GM12878 (cell line): ENCODE measurements around the gene IFNB1.

Source experiments
- CTCF ChIP-seq, 3 experiments: IDR thresholded peaks in 2 of 3; conservative IDR thresholded peaks in 1 of 3; 2 replicates each; pipeline ENCODE4 v1.5.1; 2011; ENCODE audit warnings: low read depth in 3 of 3, low read length in 3 of 3, mild to moderate bottlenecking in 3 of 3, control low read depth in 2 of 3, moderate library complexity in 2 of 3, inconsistent platforms in 1 of 3, mixed read lengths in 1 of 3; ENCODE audit not compliant: control insufficient read depth in 2 of 3, insufficient read depth in 1 of 3; ENCODE audit errors: extremely low read depth in 1 of 3
- LARP7 ChIP-seq: fragments of 450-650 bp; IDR thresholded peaks from 2 replicates; pipeline ENCODE4 v1.6.1; 2017; ENCODE audit warnings: mild to moderate bottlenecking
- MAX ChIP-seq: IDR thresholded peaks from 2 replicates; pipeline ENCODE4 v1.6.1; 2012; ENCODE audit warnings: low read depth, low read length, improper control_type of control experiment
- MLLT1 ChIP-seq: fragments of 450-650 bp; IDR thresholded peaks from 2 replicates; pipeline ENCODE4 v1.6.1; 2016; ENCODE audit warnings: mild to moderate bottlenecking
- NFYB ChIP-seq: IDR thresholded peaks from 2 replicates; pipeline ENCODE4 v1.6.1; 2011; ENCODE audit warnings: low read depth, mild to moderate bottlenecking, low read length, improper control_type of control experiment, moderate library complexity; ENCODE audit not compliant: insufficient read depth
- RAD21 ChIP-seq: IDR thresholded peaks from 2 replicates; pipeline ENCODE4 v1.6.1; 2011; ENCODE audit warnings: mild to moderate bottlenecking, low read depth, low read length, moderate library complexity; ENCODE audit not compliant: insufficient read depth
- RBBP5 ChIP-seq: fragments of 200-600 bp; sonication (generic); conservative IDR thresholded peaks from 2 replicates; pipeline ENCODE4 v1.6.1; 2016
- RCOR1 ChIP-seq: conservative IDR thresholded peaks from 2 replicates; pipeline ENCODE4 v1.6.1; 2012; ENCODE audit warnings: low read depth, low read length, improper control_type of control experiment
- REST ChIP-seq: IDR thresholded peaks from 2 replicates; pipeline ENCODE4 v1.6.1; 2012; ENCODE audit warnings: mild to moderate bottlenecking, low read depth, low read length
- SP1 ChIP-seq: IDR thresholded peaks from one replicate; pipeline ENCODE4 v1.6.1; 2011; ENCODE audit warnings: low read depth, low read length
- TAF1 ChIP-seq: IDR thresholded peaks from 2 replicates; pipeline ENCODE4 v1.6.1; 2011; ENCODE audit warnings: mild to moderate bottlenecking, low read depth, low read length, borderline replicate concordance

GRCh38 chr9:21080793-21081192 lies 3.1 kb upstream of the IFNB1 start:
- TF ChIP-seq LARP7 = no peak
- TF ChIP-seq TAF1 = no peak
- no peak for TF ChIP-seq CTCF (IDR thresholded peaks at IDR 0.05 in 2 of 3, conservative IDR thresholded peaks at IDR 0.05 in 1 of 3; ENCODE audit: control insufficient read depth in 2 of 3, extremely low read depth in 1 of 3, insufficient read depth in 1 of 3, low read depth in 3 of 3, low read length in 3 of 3)
- TF ChIP-seq SP1 = no peak
- TF ChIP-seq MLLT1 = no peak
- TF ChIP-seq RBBP5 = no peak
- no peak for TF ChIP-seq NFYB
- no peak for TF ChIP-seq RAD21
- TF ChIP-seq REST = no peak
- no peak for TF ChIP-seq MAX
- TF ChIP-seq RCOR1 = no peak
